ENCODE results near the gene FLVCR2. TPM values are rescaled to one million over a fixed set of nuclear protein-coding genes. Genes with fewer than 3 reads are reported as not detected.
"Not testable (repeated sequence)": the region's sequence is repeated elsewhere in the genome, so short reads cannot be mapped to it uniquely, and the experiment has no call there.

The FLVCR2 gene
- total RNA-seq, 1 donor from 2014 or later = 2.9 TPM

GRCh38 chr14:75578786-75579337 is 442 bp downstream of the FLVCR2 start:
- Mint-ChIP-seq H3K36me3 (ENCODE audit: low read depth) (no peaks in the 10 kb centered on the region), H3K27me3 (ENCODE audit: insufficient read depth) (peaks cover 7% of the 10 kb centered on the region), H3K9me3 (no peaks in the 10 kb centered on the region), H3K4me1 (ENCODE audit: low read depth) (peaks cover 22% of the 10 kb centered on the region), H3K4me3 (peak overlapping the region; percentile 83), H3K27ac (no peak overlapping the region)
- intact Hi-C loops (cut with micrococcal nuclease) = loop anchor here (1.0 kb wide), 1 partner anchor 37 kb away; no protein-coding TSS in a partner anchor
- no peak for DNase-seq (ENCODE audit: low spot score)

DNA sequence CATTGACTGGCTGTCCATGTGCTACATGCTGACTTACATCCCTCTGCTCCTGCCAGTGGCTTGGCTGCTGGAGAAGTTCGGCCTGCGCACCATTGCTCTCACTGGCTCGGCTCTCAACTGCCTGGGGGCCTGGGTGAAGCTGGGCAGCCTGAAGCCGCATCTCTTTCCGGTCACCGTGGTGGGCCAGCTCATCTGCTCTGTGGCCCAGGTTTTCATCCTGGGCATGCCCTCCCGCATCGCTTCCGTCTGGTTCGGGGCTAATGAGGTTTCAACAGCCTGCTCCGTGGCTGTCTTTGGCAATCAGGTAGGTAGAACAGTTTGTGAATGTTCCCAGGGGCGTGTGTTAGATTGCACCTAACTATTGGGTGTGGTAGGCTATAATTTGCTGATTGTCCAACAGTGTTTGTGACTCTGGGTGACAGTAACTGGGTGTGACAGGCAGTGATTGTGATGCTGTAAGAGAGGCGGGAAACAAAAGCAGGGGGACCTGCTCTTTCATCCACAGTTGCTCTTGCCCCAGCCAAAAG is 981 bp downstream of the FLVCR2 start:
- Mint-ChIP-seq H3K9me3 (no peaks in the 10 kb centered on the region), H3K27ac (peak overlapping the region; percentile 11), H3K27me3 (ENCODE audit: insufficient read depth) (peaks cover 7% of the 10 kb centered on the region), H3K4me1 (ENCODE audit: low read depth) (peaks cover 22% of the 10 kb centered on the region), H3K36me3 (ENCODE audit: low read depth) (no peaks in the 10 kb centered on the region), H3K4me3 (peak overlapping the region; percentile 83)
- DNase-seq (ENCODE audit: low spot score) = no peak
- intact Hi-C loops (cut with micrococcal nuclease) = no loop called here

- DNase-seq (ENCODE audit: low spot score) = no peak
- H3K36me3 Mint-ChIP-seq (ENCODE audit: low read depth) = no peaks in the 10 kb centered on the region
- intact Hi-C loops (cut with micrococcal nuclease) = no loop called here
- no peaks in the 10 kb centered on the region for H3K9me3 Mint-ChIP-seq
- peaks cover 22% of the 10 kb centered on the region for H3K4me1 Mint-ChIP-seq (ENCODE audit: low read depth)
- peaks cover 7% of the 10 kb centered on the region for H3K27me3 Mint-ChIP-seq (ENCODE audit: insufficient read depth)
- H3K4me3 Mint-ChIP-seq = peak overlapping the region; percentile 83
- no peak overlapping the region for H3K27ac Mint-ChIP-seq
Measured at GRCh38 chr14:75579882-75580281, 1.5 kb downstream of the FLVCR2 start.

DNA sequence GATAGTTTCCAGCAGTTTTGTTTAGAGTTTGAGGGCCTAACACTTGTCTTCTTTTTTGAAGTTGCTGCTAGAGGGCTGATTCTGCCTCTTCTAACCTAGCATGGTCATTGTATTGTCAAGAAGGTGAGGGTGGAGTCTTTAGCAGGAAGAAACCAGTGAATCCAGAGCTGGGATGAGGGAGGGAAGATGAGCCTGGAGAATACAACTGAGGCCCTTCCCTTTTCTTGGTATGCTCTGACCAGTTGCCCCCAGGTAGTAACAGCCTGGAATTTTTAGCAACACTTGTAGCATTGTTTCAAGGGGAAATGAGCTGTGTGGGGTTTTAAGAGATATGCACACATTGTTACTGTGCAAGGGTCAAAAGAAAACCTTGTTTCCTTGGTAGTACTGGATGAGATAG is 9.0 kb downstream of the FLVCR2 start:
- no peaks in the 10 kb centered on the region for H3K36me3 Mint-ChIP-seq (ENCODE audit: low read depth)
- no peak overlapping the region for H3K27ac Mint-ChIP-seq
- no peak overlapping the region for H3K4me3 Mint-ChIP-seq
- H3K4me1 Mint-ChIP-seq (ENCODE audit: low read depth) = no peaks in the 10 kb centered on the region
- no peak for DNase-seq (ENCODE audit: low spot score)
- intact Hi-C loops (cut with micrococcal nuclease) = no loop called here
- H3K9me3 Mint-ChIP-seq = no peaks in the 10 kb centered on the region
- peaks cover 6% of the 10 kb centered on the region for H3K27me3 Mint-ChIP-seq (ENCODE audit: insufficient read depth)

DNA sequence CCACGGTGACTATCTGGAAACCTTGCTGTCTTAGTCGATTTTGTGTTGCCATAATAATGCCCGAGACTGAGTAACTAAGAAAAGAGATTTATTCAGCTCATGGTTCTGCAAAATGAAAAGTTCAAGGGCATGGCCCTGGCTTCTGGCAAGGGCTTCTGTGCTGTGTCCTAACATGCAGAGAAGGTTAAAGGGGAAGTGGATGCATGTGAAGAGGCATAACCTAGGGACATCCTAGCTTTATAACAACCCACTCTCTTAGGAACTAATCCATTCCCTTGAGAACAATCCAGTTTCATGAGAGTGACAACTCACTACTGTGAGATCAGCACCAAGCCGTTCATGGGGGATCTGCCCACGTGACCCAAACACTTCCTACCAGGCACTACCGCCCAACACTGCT is 11.5 kb downstream of the FLVCR2 start:
- H3K4me1 Mint-ChIP-seq (ENCODE audit: low read depth) = no peaks in the 10 kb centered on the region
- H3K27me3 Mint-ChIP-seq (ENCODE audit: insufficient read depth) = peaks cover 1% of the 10 kb centered on the region
- H3K27ac Mint-ChIP-seq = no peak overlapping the region
- H3K4me3 Mint-ChIP-seq = no peak overlapping the region
- no peak for DNase-seq (ENCODE audit: low spot score)
- peaks cover 1% of the 10 kb centered on the region for H3K36me3 Mint-ChIP-seq (ENCODE audit: low read depth)
- H3K9me3 Mint-ChIP-seq = no peaks in the 10 kb centered on the region
- intact Hi-C loops (cut with micrococcal nuclease) = no loop called here

GRCh38 chr14:75591331-75591946 is 13.0 kb downstream of the FLVCR2 start:
- H3K9me3 Mint-ChIP-seq = no peaks in the 10 kb centered on the region
- DNase-seq (ENCODE audit: low spot score) = no peak
- no peak overlapping the region for H3K4me3 Mint-ChIP-seq
- H3K27me3 Mint-ChIP-seq (ENCODE audit: insufficient read depth) = no peaks in the 10 kb centered on the region
- no peak overlapping the region for H3K27ac Mint-ChIP-seq
- intact Hi-C loops (cut with micrococcal nuclease) = no loop called here
- peaks cover 1% of the 10 kb centered on the region for H3K36me3 Mint-ChIP-seq (ENCODE audit: low read depth)
- H3K4me1 Mint-ChIP-seq (ENCODE audit: low read depth) = no peaks in the 10 kb centered on the region

DNA sequence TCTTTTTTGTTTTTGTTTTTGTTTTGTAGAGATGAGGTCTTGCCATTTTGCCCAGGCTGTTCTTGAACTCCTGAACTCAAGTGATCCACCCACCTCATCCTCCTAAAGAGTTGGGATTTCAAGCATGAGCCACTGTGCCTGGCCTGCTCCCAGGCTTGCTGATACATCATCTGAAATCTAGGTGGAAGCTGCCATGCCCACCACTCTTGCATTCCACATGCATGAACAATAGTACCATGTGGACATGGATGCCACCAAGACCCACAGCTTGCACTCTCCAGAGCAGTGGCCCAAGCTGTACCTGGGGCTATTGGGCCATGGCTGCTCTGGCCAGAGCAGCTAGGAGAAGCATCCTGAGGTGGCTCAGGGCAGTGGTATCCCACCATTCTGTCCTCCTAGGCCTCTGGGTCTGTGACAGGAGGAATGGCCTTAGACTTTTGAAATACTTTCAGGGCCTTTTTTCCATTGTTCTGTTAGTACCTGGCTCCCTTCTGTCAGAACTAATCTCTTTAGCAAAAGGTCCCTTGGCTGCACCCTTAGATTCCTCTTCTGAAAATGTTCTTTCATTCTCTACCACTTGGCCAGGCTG is 13.7 kb downstream of the FLVCR2 start:
- no peak for DNase-seq (ENCODE audit: low spot score)
- Mint-ChIP-seq H3K4me3 (no peak overlapping the region), H3K9me3 (no peaks in the 10 kb centered on the region), H3K27ac (no peak overlapping the region), H3K4me1 (ENCODE audit: low read depth) (no peaks in the 10 kb centered on the region), H3K27me3 (ENCODE audit: insufficient read depth) (no peaks in the 10 kb centered on the region), H3K36me3 (ENCODE audit: low read depth) (peaks cover 1% of the 10 kb centered on the region)
- intact Hi-C loops (cut with micrococcal nuclease) = no loop called here

GRCh38 chr14:75595226-75595625 is 16.8 kb downstream of the FLVCR2 start:
- no peak overlapping the region for H3K4me3 Mint-ChIP-seq
- H3K27ac Mint-ChIP-seq = no peak overlapping the region

DNA sequence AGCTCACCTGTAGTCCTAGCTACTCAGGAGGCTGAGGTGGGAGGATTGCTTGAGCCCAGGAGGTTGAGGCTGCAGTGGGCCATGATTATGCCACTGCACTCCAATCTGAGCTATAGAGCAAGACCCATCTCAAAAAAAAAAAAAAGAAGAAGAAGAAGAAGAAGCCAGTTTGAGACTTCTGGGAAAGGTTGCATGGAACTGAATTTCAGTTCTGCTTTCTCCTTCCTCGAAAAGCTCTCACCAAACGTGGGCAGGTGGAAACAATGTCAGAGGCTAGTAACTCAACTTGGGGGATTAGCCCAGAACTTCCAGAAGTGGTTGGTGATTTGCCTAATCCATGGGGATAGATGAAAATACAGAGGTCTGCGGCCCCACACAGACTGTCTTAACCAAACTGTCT is 18.7 kb downstream of the FLVCR2 start:
- no peak overlapping the region for H3K4me3 Mint-ChIP-seq
- no peak for DNase-seq (ENCODE audit: low spot score)
- H3K9me3 Mint-ChIP-seq = no peaks in the 10 kb centered on the region
- no peaks in the 10 kb centered on the region for H3K4me1 Mint-ChIP-seq (ENCODE audit: low read depth)
- H3K36me3 Mint-ChIP-seq (ENCODE audit: low read depth) = peaks cover 1% of the 10 kb centered on the region
- intact Hi-C loops (cut with micrococcal nuclease) = no loop called here
- H3K27me3 Mint-ChIP-seq (ENCODE audit: insufficient read depth) = peaks cover 5% of the 10 kb centered on the region
- H3K27ac Mint-ChIP-seq = no peak overlapping the region

More at GRCh38 chr14:75595226-75595625, 16.8 kb downstream of the FLVCR2 start:
- Mint-ChIP-seq H3K4me1 (ENCODE audit: low read depth) (no peaks in the 10 kb centered on the region), H3K36me3 (ENCODE audit: low read depth) (peaks cover 1% of the 10 kb centered on the region), H3K9me3 (no peaks in the 10 kb centered on the region), H3K27me3 (ENCODE audit: insufficient read depth) (peaks cover 3% of the 10 kb centered on the region)
- no peak for DNase-seq (ENCODE audit: low spot score)
- intact Hi-C loops (cut with micrococcal nuclease) = no loop called here

- H3K4me3 Mint-ChIP-seq; H3K4me1 Mint-ChIP-seq (ENCODE audit: low read depth); H3K9me3 Mint-ChIP-seq; H3K36me3 Mint-ChIP-seq (ENCODE audit: low read depth); intact Hi-C loops (cut with micrococcal nuclease); H3K27ac Mint-ChIP-seq; H3K27me3 Mint-ChIP-seq (ENCODE audit: insufficient read depth); DNase-seq (ENCODE audit: low spot score): not testable (repeated sequence)
Measured at GRCh38 chr14:75600100-75600499, 21.7 kb downstream of the FLVCR2 start.

GRCh38 chr14:75601061-75601460 is 22.6 kb downstream of the FLVCR2 start:
- H3K9me3 Mint-ChIP-seq; DNase-seq (ENCODE audit: low spot score); H3K36me3 Mint-ChIP-seq (ENCODE audit: low read depth); H3K27me3 Mint-ChIP-seq (ENCODE audit: insufficient read depth); intact Hi-C loops (cut with micrococcal nuclease); H3K27ac Mint-ChIP-seq; H3K4me3 Mint-ChIP-seq; H3K4me1 Mint-ChIP-seq (ENCODE audit: low read depth): not testable (repeated sequence)

GRCh38 chr14:75602503-75602902 is 24.1 kb downstream of the FLVCR2 start:
- peaks cover 3% of the 10 kb centered on the region for H3K9me3 Mint-ChIP-seq
- H3K4me1 Mint-ChIP-seq (ENCODE audit: low read depth) = no peaks in the 10 kb centered on the region
- no peaks in the 10 kb centered on the region for H3K36me3 Mint-ChIP-seq (ENCODE audit: low read depth)
- H3K27me3 Mint-ChIP-seq (ENCODE audit: insufficient read depth) = peaks cover 5% of the 10 kb centered on the region
- no peak overlapping the region for H3K27ac Mint-ChIP-seq
- intact Hi-C loops (cut with micrococcal nuclease) = no loop called here
- H3K4me3 Mint-ChIP-seq = no peak overlapping the region
- no peak for DNase-seq (ENCODE audit: low spot score)

GRCh38 chr14:75604979-75605851 is 26.8 kb downstream of the FLVCR2 start:
- no peak overlapping the region for H3K27ac Mint-ChIP-seq
- no peaks in the 10 kb centered on the region for H3K4me1 Mint-ChIP-seq (ENCODE audit: low read depth)
- peaks cover 2% of the 10 kb centered on the region for H3K27me3 Mint-ChIP-seq (ENCODE audit: insufficient read depth)
- H3K4me3 Mint-ChIP-seq = no peak overlapping the region
- H3K9me3 Mint-ChIP-seq = peaks cover 17% of the 10 kb centered on the region
- H3K36me3 Mint-ChIP-seq (ENCODE audit: low read depth) = no peaks in the 10 kb centered on the region
- no peak for DNase-seq (ENCODE audit: low spot score)
- intact Hi-C loops (cut with micrococcal nuclease) = no loop called here
